ENCODE results near the gene MYO9B. TPM values are rescaled to one million over a fixed set of nuclear protein-coding genes. Genes with fewer than 3 reads are reported as not detected.

Gene MYO9B
- total RNA-seq, 2 experiments from 2014 or later = 100 to 104 TPM

DNA sequence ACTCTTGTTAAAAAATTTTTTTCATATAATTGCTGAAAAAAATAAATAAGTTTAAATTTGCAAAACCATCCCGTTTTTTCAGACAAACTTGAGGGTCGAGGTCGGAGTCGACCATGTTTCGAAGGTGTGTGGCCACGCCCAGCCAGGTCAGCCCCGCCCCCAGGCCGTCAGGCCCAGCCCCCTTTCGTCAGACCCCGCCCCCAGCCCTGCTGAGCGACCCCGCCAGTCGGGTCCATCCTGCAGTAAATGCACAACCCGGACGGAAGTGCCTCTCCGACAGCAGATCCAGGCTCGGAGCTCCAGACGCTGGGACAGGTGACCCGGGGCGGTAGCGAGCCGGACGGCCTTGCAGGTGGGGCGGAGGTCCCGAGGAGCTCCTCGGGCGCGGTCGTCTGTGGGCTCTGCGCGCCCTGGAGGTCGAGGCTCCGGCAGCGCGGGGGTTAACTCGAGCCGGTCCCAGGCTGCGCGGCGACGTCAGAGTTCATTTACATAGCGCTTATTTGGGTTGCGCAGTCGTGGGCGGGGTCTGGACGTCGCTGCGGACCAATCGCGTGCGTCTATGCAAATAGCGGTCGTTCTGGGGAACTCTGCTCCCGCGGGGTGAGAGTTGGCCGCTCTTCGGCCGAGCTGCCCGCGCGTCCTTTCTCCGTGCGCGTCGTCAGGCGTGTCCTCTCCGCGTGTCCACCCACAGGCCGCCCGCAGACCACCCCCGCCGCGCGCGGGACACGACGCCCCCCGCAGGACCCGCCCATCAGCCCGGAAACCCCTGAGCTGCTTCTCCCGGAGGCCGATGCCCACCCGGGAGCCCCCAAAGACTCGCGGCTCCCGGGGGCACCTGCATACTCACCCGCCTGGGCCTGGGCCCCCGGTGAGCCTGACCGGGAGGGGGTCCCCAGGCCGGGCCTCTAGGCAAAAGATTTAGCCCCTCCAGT lies 150.7 kb downstream of the MYO9B start, which contains the start of gene OCEL1:
TSS of gene OCEL1 (plus strand) at position 225 of the 932 bp plus-strand sequence. CDS start at position 247, 22 bp downstream.
- ChIA-PET POLR2A (interaction anchor here (0.6 to 2.6 kb wide), 8 partner anchors 8 to 150 kb away, joined by 3 to 26 read pairs (median 6); partner anchors contain the start of genes BABAM1, HAUS8, MYO9B and USE1), CTCF (interaction anchor here (1.1 to 2.7 kb wide), 5 partner anchors 9 to 160 kb away, joined by 3 to 22 read pairs (median 4); no protein-coding TSS in a partner anchor)
- Mint-ChIP-seq H3K27me3 (no peaks in the 10 kb centered on the region), H3K4me1 (ENCODE audit: low read depth) (peaks cover 6% of the 10 kb centered on the region), H3K36me3 (no peaks in the 10 kb centered on the region), H3K27ac (peak within 1 kb of the TSS; percentile 97), H3K9me3 (no peaks in the 10 kb centered on the region), H3K4me3 (peak within 1 kb of the TSS; percentile 91)
- intact Hi-C loops (cut with micrococcal nuclease) = loop anchor here (1.0 to 5.0 kb wide), 5 partner anchors 8 to 151 kb away; partner anchors contain the start of genes BABAM1, DDA1, HAUS8 and MRPL34
- DNase-seq = peak; percentile 98

DNA sequence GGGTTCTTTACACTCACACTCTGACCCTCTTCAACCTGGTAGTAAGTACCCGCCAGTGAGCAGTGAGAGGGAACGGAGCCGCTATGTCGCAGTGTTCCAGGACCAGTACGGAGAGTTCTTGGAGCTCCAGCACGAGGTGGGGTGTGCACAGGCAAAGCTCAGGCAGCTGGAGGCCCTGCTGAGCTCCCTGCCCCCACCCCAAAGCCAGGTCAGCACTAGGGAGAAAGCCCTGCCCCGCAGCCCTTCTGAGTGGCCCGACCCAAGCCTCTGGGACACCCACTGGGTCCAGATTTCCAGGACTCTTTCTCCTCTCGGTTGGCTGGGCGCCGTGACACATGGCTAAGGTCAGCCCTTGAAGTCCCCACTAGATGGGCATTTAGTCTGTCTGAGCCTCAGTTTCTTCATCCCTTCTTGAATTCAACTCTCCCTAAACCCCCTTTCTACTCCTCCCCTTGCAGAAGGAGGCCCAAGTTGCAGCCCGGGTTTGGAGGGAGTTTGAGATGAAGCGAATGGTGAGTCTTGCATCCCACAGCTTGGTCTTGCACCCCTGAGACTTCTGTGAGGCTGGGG lies 152.3 kb downstream of the MYO9B start:
- no peak for DNase-seq
- Mint-ChIP-seq H3K36me3 (no peaks in the 10 kb centered on the region), H3K27me3 (no peaks in the 10 kb centered on the region), H3K4me3 (no peak overlapping the region), H3K4me1 (ENCODE audit: low read depth) (peaks cover 6% of the 10 kb centered on the region), H3K9me3 (no peaks in the 10 kb centered on the region), H3K27ac (no peak overlapping the region)
- CTCF ChIA-PET = interaction anchor here (1.8 kb wide), 1 partner anchor 15 kb away, joined by 5 read pairs; no protein-coding TSS in a partner anchor
- POLR2A ChIA-PET = interaction anchor here (0.6 to 2.6 kb wide), 2 partner anchors 8 to 13 kb away, joined by 3 to 26 read pairs; no protein-coding TSS in a partner anchor
- intact Hi-C loops (cut with micrococcal nuclease) = loop anchor here (2.0 to 5.0 kb wide), 2 partner anchors 39 to 79 kb away; partner anchors contain the start of genes BABAM1, DDA1 and MRPL34

DNA sequence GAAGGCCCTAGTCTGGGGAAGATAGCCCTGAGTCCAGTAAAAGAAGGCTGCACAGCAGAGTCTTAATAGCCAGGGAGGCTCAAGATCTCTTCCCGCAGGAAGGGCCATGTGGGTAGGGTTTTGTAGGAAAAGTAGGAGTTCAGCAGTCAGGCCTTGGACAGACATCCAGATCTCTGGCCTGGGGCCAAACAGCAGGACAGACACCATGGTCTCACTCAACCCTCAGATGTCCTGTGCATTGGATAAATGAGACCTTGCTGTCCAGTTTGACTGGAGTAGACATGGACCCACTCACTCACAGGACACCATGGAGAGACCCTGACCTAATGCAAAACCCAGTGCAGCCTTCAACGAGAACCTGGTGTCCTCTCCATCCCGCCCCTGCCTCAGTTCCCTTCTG lies 154.3 kb downstream of the MYO9B start:
- no peaks in the 10 kb centered on the region for H3K27me3 Mint-ChIP-seq

DNA sequence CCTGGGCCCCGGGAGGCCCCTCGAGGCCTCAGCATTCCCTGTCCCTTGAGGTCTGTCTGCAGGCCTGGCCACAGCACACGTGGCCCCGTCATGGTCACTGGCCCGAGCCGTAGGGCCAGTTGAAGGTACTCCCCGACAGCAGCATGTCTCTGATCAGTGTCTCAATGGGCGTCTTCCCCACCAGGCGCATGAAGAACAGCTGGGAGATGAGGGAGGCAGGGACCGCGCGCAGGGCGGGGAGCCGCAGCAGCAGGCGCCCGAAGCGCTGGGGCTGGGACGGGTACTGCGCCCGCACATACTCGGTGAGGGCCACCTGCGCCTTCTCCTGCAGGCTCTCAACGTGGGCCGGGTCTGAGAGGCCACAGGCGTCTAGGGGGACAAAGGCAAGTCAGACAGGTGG lies 156.7 kb downstream of the MYO9B start:
- ChIA-PET CTCF (no interaction called here), POLR2A (no interaction called here)
- peaks cover 12% of the 10 kb centered on the region for H3K4me1 Mint-ChIP-seq (ENCODE audit: low read depth)
- intact Hi-C loops (cut with micrococcal nuclease) = no loop called here
- H3K4me3 Mint-ChIP-seq = no peak overlapping the region
- no peak overlapping the region for H3K27ac Mint-ChIP-seq
- no peaks in the 10 kb centered on the region for H3K27me3 Mint-ChIP-seq
- DNase-seq = no peak
- H3K36me3 Mint-ChIP-seq = no peaks in the 10 kb centered on the region
- no peaks in the 10 kb centered on the region for H3K9me3 Mint-ChIP-seq

More for the DNA sequence above, 154.3 kb downstream of the MYO9B start:
- H3K4me3 Mint-ChIP-seq = no peak overlapping the region
- no peak for DNase-seq
- H3K9me3 Mint-ChIP-seq = no peaks in the 10 kb centered on the region
- ChIA-PET POLR2A (no interaction called here), CTCF (no interaction called here)
- H3K4me1 Mint-ChIP-seq (ENCODE audit: low read depth) = peaks cover 16% of the 10 kb centered on the region
- intact Hi-C loops (cut with micrococcal nuclease) = loop anchor here (5.0 kb wide), 1 partner anchor 77 kb away; the partner anchor contains the start of genes DDA1 and MRPL34
- no peak overlapping the region for H3K27ac Mint-ChIP-seq
- no peaks in the 10 kb centered on the region for H3K36me3 Mint-ChIP-seq

DNA sequence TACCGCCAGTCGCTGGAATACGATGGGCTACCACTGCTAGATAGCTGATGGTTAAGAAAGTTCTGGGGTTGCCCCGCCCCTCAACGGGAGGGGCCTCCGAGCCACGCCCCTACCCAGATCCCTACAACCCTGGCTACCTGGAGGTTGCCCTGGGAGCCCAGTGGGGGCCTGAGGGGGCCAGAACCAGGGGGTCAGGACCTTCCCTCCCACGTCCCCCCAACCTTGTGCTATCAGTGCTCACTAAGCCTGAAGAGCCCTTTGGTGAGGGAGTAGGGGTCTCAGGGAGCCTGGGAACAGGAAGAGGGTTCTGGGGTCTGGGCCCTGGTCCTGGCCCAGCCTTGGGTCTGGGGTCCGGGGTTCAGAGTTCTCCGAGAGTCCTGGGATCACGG lies 159.3 kb downstream of the MYO9B start:
- H3K27me3 Mint-ChIP-seq = no peaks in the 10 kb centered on the region
- POLR2A ChIA-PET = interaction anchor here (0.6 to 3.5 kb wide), 7 partner anchors 8 to 57 kb away, joined by 3 to 26 read pairs (median 5); partner anchors contain the start of genes BABAM1, OCEL1 and USE1
- no peaks in the 10 kb centered on the region for H3K9me3 Mint-ChIP-seq
- peaks cover 10% of the 10 kb centered on the region for H3K4me1 Mint-ChIP-seq (ENCODE audit: low read depth)
- H3K36me3 Mint-ChIP-seq = no peaks in the 10 kb centered on the region
- DNase-seq = peak; percentile 83
- intact Hi-C loops (cut with micrococcal nuclease) = loop anchor here (1.0 to 2.0 kb wide), 2 partner anchors 9 to 160 kb away; partner anchors contain the start of genes HAUS8, MYO9B and OCEL1
- CTCF ChIA-PET = interaction anchor here (0.9 to 2.4 kb wide), 16 partner anchors 8 to 166 kb away, joined by 3 to 22 read pairs (median 6); partner anchors contain the start of genes BABAM1, OCEL1 and USE1
- peak overlapping the region; percentile 79 for H3K27ac Mint-ChIP-seq
- peak overlapping the region; percentile 84 for H3K4me3 Mint-ChIP-seq

DNA sequence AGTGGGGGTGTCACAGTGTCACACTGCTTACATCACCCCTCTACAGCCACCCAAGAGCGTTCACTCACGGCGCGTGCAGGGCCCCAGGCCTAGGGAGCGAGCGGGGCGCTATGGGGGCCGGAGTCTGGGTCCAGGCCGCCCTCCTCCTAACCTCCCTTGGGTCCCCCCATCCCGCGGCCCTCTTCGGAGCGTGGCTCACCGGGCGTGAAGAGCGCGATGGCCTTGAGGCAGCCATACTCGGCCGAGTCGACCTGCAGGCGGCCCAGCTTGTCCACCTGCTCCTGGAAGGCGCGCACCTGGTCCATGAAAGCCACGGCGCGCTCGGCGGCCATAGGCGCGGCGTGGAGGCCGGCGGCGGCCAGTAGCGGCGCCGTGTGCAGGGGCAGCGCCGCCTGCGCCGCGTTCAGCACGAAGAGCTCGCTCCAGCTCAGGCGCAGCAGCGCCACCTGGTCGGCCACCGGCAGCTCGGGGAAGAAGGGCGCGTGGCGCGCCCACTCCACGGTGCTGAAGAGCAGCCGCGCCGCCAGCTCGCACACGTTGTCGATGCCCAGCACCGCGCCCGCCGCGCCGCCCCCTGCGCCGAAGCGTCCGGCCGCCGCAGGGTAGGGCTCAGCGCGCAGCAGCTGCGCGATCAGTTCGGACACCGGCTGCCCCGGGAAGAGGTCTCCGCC lies 159.9 kb downstream of the MYO9B start:
- peaks cover 10% of the 10 kb centered on the region for H3K4me1 Mint-ChIP-seq (ENCODE audit: low read depth)
- peak overlapping the region; percentile 84 for H3K4me3 Mint-ChIP-seq
- H3K36me3 Mint-ChIP-seq = no peaks in the 10 kb centered on the region
- H3K27me3 Mint-ChIP-seq = no peaks in the 10 kb centered on the region
- POLR2A ChIA-PET = interaction anchor here (0.6 to 3.5 kb wide), 9 partner anchors 9 to 517 kb away, joined by 3 to 26 read pairs (median 4); partner anchors contain the start of genes BABAM1, HAUS8, OCEL1 and USE1
- CTCF ChIA-PET = interaction anchor here (0.6 to 2.4 kb wide), 17 partner anchors 8 to 167 kb away, joined by 3 to 22 read pairs (median 6); partner anchors contain the start of genes BABAM1, OCEL1 and USE1
- H3K27ac Mint-ChIP-seq = peak overlapping the region; percentile 79
- DNase-seq = peak; percentile 82
- no peaks in the 10 kb centered on the region for H3K9me3 Mint-ChIP-seq
- intact Hi-C loops (cut with micrococcal nuclease) = loop anchor here (2.0 kb wide), 1 partner anchor 161 kb away; the partner anchor contains the start of genes HAUS8 and MYO9B

DNA sequence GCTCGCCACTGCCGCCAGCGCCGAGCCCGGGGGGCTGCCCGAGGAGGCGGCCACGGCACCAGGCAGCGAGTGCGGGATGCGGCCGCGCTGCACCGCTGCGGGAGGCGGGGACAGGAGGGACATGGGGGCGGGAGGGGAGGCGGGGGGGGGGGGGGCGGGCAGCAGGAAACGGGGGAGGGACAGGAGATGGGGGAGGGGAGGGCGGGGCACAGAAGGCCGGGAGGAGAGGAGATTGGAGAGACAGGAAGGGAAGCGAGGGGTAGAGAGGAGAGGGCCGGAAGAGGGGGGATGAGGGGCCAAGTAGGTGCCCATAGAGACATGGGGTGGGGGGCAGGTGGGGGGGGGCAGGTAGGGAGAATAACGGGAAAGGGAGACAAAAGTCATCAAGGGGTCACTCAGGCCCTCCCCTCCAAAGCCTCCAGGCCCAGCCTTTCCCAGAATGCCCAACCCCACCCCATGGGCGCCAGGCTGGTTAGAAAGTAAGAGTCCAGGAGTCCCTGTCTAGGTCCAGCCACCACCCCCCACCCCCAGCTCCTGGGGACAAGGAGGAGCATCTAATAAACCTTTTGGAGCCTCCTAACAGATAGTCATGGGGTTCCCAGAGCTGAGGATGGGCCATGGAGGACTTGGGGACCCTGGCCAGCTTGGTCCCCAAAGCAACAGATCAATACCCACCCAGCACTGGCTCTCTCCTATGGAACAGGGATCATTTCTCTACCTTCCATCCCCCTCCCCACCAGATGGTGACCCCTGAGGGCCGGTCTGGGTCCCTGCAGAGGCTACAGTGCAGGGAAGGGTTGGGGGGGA lies 160.6 kb downstream of the MYO9B start:
- H3K27ac Mint-ChIP-seq = no peak overlapping the region
- peak; percentile 55 for DNase-seq
- no peaks in the 10 kb centered on the region for H3K36me3 Mint-ChIP-seq
- H3K4me1 Mint-ChIP-seq (ENCODE audit: low read depth) = peaks cover 10% of the 10 kb centered on the region
- ChIA-PET POLR2A (interaction anchor here (0.6 to 3.5 kb wide), 7 partner anchors 10 to 518 kb away, joined by 3 to 26 read pairs (median 4); partner anchors contain the start of genes BABAM1, HAUS8, OCEL1 and USE1), CTCF (interaction anchor here (0.6 to 2.4 kb wide), 14 partner anchors 10 to 167 kb away, joined by 3 to 22 read pairs (median 6); partner anchors contain the start of genes BABAM1, OCEL1 and USE1)
- peak overlapping the region; percentile 84 for H3K4me3 Mint-ChIP-seq
- H3K27me3 Mint-ChIP-seq = no peaks in the 10 kb centered on the region
- H3K9me3 Mint-ChIP-seq = no peaks in the 10 kb centered on the region
- intact Hi-C loops (cut with micrococcal nuclease) = loop anchor here (2.0 kb wide), 1 partner anchor 161 kb away; the partner anchor contains the start of genes HAUS8 and MYO9B

DNA sequence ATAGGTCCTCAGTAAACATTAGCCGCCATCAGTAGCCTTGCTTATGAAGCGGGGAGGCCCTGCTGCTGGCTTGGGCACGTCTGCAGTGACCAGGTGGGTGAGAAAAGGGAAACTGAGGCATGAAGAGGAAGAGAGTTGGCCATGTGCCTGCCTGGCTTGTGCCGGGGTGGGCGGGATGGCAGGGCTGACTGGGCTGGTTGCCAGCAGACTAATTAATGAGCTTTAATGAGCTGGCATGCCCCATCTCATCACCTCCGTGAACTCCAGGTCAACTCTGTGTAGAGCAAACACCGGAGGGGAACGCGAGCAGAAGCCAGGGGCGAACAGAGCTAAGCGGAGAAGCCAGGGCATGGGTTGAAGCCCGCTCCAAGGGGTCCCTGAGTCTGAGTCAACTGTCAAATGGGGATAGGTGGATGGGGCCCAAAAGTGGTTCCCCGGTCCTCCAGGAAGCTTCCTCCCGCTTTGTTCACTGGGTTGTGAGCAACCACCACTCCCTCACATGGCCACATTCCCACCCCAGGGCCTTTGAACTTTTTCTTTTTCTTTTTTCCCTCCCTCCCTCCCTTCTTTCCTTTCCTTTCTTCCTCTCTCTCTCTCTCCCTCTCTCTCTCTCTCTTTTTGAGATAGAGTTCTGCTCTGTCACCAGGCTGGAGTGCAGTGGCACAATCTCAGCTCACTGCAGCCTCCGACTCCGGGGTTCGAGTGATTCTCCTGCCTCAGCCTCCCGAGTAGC lies 161.4 kb downstream of the MYO9B start:
- DNase-seq = no peak
- Mint-ChIP-seq H3K27me3 (no peaks in the 10 kb centered on the region), H3K9me3 (no peaks in the 10 kb centered on the region), H3K4me3 (no peak overlapping the region), H3K4me1 (ENCODE audit: low read depth) (peaks cover 10% of the 10 kb centered on the region), H3K36me3 (no peaks in the 10 kb centered on the region), H3K27ac (no peak overlapping the region)
- intact Hi-C loops (cut with micrococcal nuclease) = no loop called here
- ChIA-PET POLR2A (interaction anchor here (3.5 kb wide), 1 partner anchor 10 kb away, joined by 26 read pairs; the partner anchor contains the start of gene OCEL1), CTCF (interaction anchor here (0.6 kb wide), 1 partner anchor 428 kb away, joined by 4 read pairs; no protein-coding TSS in a partner anchor)

DNA sequence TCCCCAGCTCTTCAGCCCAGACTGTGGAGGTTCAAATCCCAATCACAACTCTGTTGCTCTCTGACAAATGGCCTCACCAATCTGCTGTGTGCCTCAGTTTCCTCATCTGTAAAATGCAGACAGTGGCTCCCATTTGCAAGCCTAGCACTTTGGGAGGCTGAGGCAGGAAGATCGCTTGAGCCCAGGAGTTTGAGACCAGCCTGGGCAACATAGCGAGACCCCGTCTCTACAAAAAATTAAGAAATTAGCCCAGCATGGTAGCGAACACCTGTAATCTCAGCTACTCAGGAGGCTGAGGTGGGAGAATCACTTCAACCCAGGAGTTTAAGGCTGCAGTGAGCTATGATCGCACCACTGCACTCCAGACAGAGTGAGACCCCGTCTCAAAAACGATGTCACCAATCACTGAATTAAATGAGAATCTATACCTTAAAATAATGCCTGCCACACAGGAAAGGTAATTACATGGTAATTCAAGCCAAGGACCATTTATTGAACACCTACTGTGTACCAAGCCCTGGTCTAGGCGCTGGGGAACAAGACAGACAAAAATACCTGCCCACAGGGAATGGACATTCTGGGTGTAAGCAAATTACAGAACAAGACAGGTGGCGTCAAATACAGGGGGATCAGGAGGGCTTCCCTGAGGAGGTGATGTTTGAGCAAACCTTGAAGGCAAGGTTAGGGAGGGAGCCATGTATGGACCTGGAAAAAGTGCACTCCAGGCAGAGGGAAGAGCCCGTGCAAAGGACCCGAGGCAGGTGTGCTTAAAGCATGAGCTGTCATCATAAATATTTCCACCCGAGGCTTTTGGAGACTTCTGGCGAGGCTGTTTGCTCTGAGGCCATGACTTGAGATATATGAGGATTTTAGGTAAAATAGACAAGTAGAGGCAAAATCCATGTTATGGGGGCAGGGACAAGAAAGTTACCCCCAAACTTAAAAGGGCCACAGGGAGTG lies 162.4 kb downstream of the MYO9B start:
- H3K27me3 Mint-ChIP-seq = no peaks in the 10 kb centered on the region
- H3K9me3 Mint-ChIP-seq = no peaks in the 10 kb centered on the region
- H3K4me1 Mint-ChIP-seq (ENCODE audit: low read depth) = peaks cover 10% of the 10 kb centered on the region
- intact Hi-C loops (cut with micrococcal nuclease) = no loop called here
- no peaks in the 10 kb centered on the region for H3K36me3 Mint-ChIP-seq
- ChIA-PET POLR2A (interaction anchor here (3.5 kb wide), 1 partner anchor 11 kb away, joined by 26 read pairs; the partner anchor contains the start of gene OCEL1), CTCF (interaction anchor here (0.6 kb wide), 1 partner anchor 429 kb away, joined by 4 read pairs; no protein-coding TSS in a partner anchor)
- no peak for DNase-seq
- H3K4me3 Mint-ChIP-seq = no peak overlapping the region
- H3K27ac Mint-ChIP-seq = no peak overlapping the region
